HG03097 (cell line): ENCODE measurements around the gene CILP.
"Not testable (repeated sequence)": the region's sequence is repeated elsewhere in the genome, so short reads cannot be mapped to it uniquely, and the experiment has no call there.

Experiments used
- ATAC-seq: cut with Tn5 transposase; IDR thresholded peaks from one replicate; pipeline ENCODE4 v1.9.1; 2021; ENCODE audit not compliant: unreplicated experiment, low FRiP score

Gene CILP

GRCh38 chr15:65210770-65211481, at the start of gene CILP:
Gene CILP (minus strand): TSS chr15:65211473. CDS start chr15:65209755, 1,718 bp downstream.
- no peak for ATAC-seq

- no peak for ATAC-seq
These were observed 49.7 kb upstream of the CILP start for GRCh38 chr15:65260968-65261367.

- no peak for ATAC-seq
These were observed 48.1 kb upstream of the CILP start for GRCh38 chr15:65259367-65259797.

GRCh38 chr15:65258375-65259262, 47.3 kb upstream of the CILP start:
- no peak for ATAC-seq

GRCh38 chr15:65255486-65256140, 44.3 kb upstream of the CILP start:
- ATAC-seq = no peak

GRCh38 chr15:65254758-65255157, 43.5 kb upstream of the CILP start:
- no peak for ATAC-seq

- no peak for ATAC-seq
These were observed 43.1 kb upstream of the CILP start for GRCh38 chr15:65254356-65254755.

GRCh38 chr15:65249641-65250040, 38.4 kb upstream of the CILP start:
- no peak for ATAC-seq

GRCh38 chr15:65248511-65249255, 37.4 kb upstream of the CILP start:
- no peak for ATAC-seq

- no peak for ATAC-seq
These were observed 35.7 kb upstream of the CILP start for GRCh38 chr15:65246939-65247338.

GRCh38 chr15:65246026-65246714, 34.9 kb upstream of the CILP start:
- no peak for ATAC-seq

GRCh38 chr15:65245096-65245856, 34.0 kb upstream of the CILP start:
- no peak for ATAC-seq

GRCh38 chr15:65244638-65245037, 33.4 kb upstream of the CILP start:
- no peak for ATAC-seq

- not testable (repeated sequence) for ATAC-seq
These were observed 25.2 kb upstream of the CILP start for GRCh38 chr15:65236443-65236842.

- no peak for ATAC-seq
These were observed 22.4 kb upstream of the CILP start for GRCh38 chr15:65233696-65234095.

- ATAC-seq = no peak
These were observed 21.2 kb upstream of the CILP start for GRCh38 chr15:65232520-65232919.

GRCh38 chr15:65231306-65231705, 20.0 kb upstream of the CILP start:
- ATAC-seq = no peak

GRCh38 chr15:65226901-65227300, 15.6 kb upstream of the CILP start:
- not testable (repeated sequence) for ATAC-seq

- no peak for ATAC-seq
These were observed 14.9 kb upstream of the CILP start for GRCh38 chr15:65226221-65226620.
